HepG2 (cell line): ENCODE data around the gene PSMD6. TPM values are rescaled to one million over a fixed set of nuclear protein-coding genes. Genes with fewer than 3 reads are reported as not detected.

Experiments
- ATAC-seq: fragments of 200-7000 bp; cut with Tn5 transposase; 3 replicates; pipeline ENCODE4 v1.9.1; 2020; ENCODE audit warnings: mild to moderate bottlenecking, moderate library complexity
- BruUV-seq: library from RNA; stranded (reverse); fragments of 400-500 nt; replicated peaks from 2 replicates; lab custom pipeline; 2021; lab: Mats Ljungman, UMichigan
- CTCF ChIA-PET: fragments of 300-600 bp; formaldehyde crosslinking; extraction: SDS; loops from one replicate; lab custom pipeline; 2021; ENCODE audit warnings: low total read pairs, inconsistent platforms, low intra/inter-chr PET ratio; lab: Yijun Ruan, JAX
- POLR2A ChIA-PET: fragments of 350-600 bp; sonication (Branson Sonifier 250); formaldehyde crosslinking; loops from one replicate; lab custom pipeline; 2020; ENCODE audit warnings: antibody characterized with exemption, inconsistent platforms; lab: Yijun Ruan, JAX
- DNase-seq: peaks from one replicate; pipeline ENCODE4 v3.0.0-alpha.2; 2015; ENCODE audit warnings: low spot score
- FAIRE-seq: peaks from 3 replicates; lab custom pipeline; 2011; peaks lifted over from hg19 to GRCh38; lab: Jason Lieb, UNC
- H2AFZ ChIP-seq: one replicate; pipeline ENCODE4 v1.6.1; 2011; ENCODE audit warnings: low read length, inconsistent platforms
- H3K27ac ChIP-seq: fragments of 300-600 bp; 3 replicates; pipeline ENCODE4 v1.8.0; 2011; ENCODE audit warnings: mixed run types, mild to moderate bottlenecking, mixed read lengths, low read length, inconsistent platforms; ENCODE audit not compliant: insufficient read depth; ENCODE audit errors: extremely low read length
- H3K27me3 ChIP-seq, 2 experiments: fragments of 200-600 bp in 1 of 2; 2 replicates in 1 of 2; 3 replicates in 1 of 2; pipeline versions ENCODE4 v1.6.0 to v1.8.0; 2011; ENCODE audit warnings: low read length in 2 of 2, mild to moderate bottlenecking in 2 of 2, moderate library complexity in 2 of 2, inconsistent platforms in 1 of 2; ENCODE audit not compliant: insufficient read depth in 2 of 2, control insufficient read depth in 1 of 2
- H3K36me3 ChIP-seq, 2 experiments: fragments of 200-600 bp in 1 of 2; replicated peaks in 1 of 2; 2 replicates in 1 of 2; 3 replicates in 1 of 2; pipeline versions ENCODE4 v1.5.1 to v1.8.0; 2011; ENCODE audit warnings: low read length in 2 of 2, inconsistent platforms in 1 of 2; ENCODE audit not compliant: insufficient read depth in 2 of 2, control insufficient read depth in 1 of 2
- H3K4me1 ChIP-seq: 2 replicates; pipeline ENCODE4 v1.5.1; 2012; ENCODE audit warnings: low read length, inconsistent platforms; ENCODE audit not compliant: insufficient read depth
- H3K4me2 ChIP-seq: 2 replicates; pipeline ENCODE4 v1.6.0; 2011; ENCODE audit warnings: low read depth, low read length, inconsistent platforms
- H3K4me3 ChIP-seq, 3 experiments: fragments of 200-600 bp in 1 of 3; sonication (generic), shearing (Covaris generic) in 1 of 3; replicated peaks in 1 of 3; 2 replicates each; pipeline ENCODE4 v1.5.1; 2011 to 2016; ENCODE audit warnings: low read length in 3 of 3, inconsistent platforms in 2 of 3, low read depth in 2 of 3, mild to moderate bottlenecking in 2 of 3, control low read depth in 1 of 3, mixed read lengths in 1 of 3; ENCODE audit not compliant: insufficient read depth in 1 of 3
- H3K79me2 ChIP-seq: one replicate; pipeline ENCODE4 v1.6.1; 2011; ENCODE audit warnings: low read length, inconsistent platforms; ENCODE audit not compliant: insufficient read depth
- H3K9ac ChIP-seq: 2 replicates; pipeline ENCODE4 v1.6.0; 2011; ENCODE audit warnings: mild to moderate bottlenecking, low read depth, low read length, inconsistent platforms; ENCODE audit not compliant: insufficient read depth
- H3K9me3 ChIP-seq: 2 replicates; pipeline ENCODE4 v1.5.1; 2012; ENCODE audit warnings: mild to moderate bottlenecking, low read length
- H4K20me1 ChIP-seq: 2 replicates; pipeline ENCODE4 v1.6.0; 2011; ENCODE audit warnings: inconsistent platforms, mild to moderate bottlenecking, low read length, moderate library complexity; ENCODE audit not compliant: insufficient read depth
- EED ChIP-seq: sonication (generic); formaldehyde crosslinking; IDR thresholded peaks from 2 replicates; pipeline ENCODE4 v1.5.0; 2020; ENCODE audit warnings: mild to moderate bottlenecking, missing genetic modification reagents
- GFI1 ChIP-seq: sonication (generic); formaldehyde crosslinking; IDR thresholded peaks from 2 replicates; pipeline ENCODE4 v1.5.0; 2020; ENCODE audit warnings: missing genetic modification reagents, mild to moderate bottlenecking, borderline replicate concordance
- KDM5B ChIP-seq: sonication (generic); formaldehyde crosslinking; IDR thresholded peaks from 2 replicates; pipeline ENCODE4 v1.4.0; 2020; ENCODE audit warnings: missing genetic modification reagents, mild to moderate bottlenecking, borderline replicate concordance
- KDM6A ChIP-seq: IDR thresholded peaks from 2 replicates; pipeline ENCODE4 v1.6.1; 2016; ENCODE audit warnings: low read depth
- KMT2B ChIP-seq: IDR thresholded peaks from 2 replicates; pipeline ENCODE4 v1.6.1; 2016; ENCODE audit warnings: missing genetic modification reagents, missing compliant biosample characterization
- SRF ChIP-seq: IDR thresholded peaks from 2 replicates; pipeline ENCODE4 v1.6.1; 2011; ENCODE audit warnings: mild to moderate bottlenecking, low read depth, low read length, moderate library complexity
- ZNF354B ChIP-seq: sonication (generic); formaldehyde crosslinking; IDR thresholded peaks from 2 replicates; pipeline ENCODE4 v1.8.0; 2022; ENCODE audit warnings: mild to moderate bottlenecking, missing genetic modification reagents
- ZNF713 ChIP-seq: sonication (generic); formaldehyde crosslinking; IDR thresholded peaks from 2 replicates; pipeline ENCODE4 v1.4.0; 2020; ENCODE audit warnings: mild to moderate bottlenecking, missing genetic modification reagents
- WGBS: methylation state at CpG from one replicate; pipeline ENCODE4 v1.1.6; 2017; ENCODE audit warnings: low lambda C conversion rate; 5-methylcytosine and 5-hydroxymethylcytosine counted together
- in situ Hi-C: cut with HindIII; loops from 2 replicates; pipeline ENCODE4 v1.10.0; 2017; ENCODE audit warnings: low pct_unique_long_range_greater_than_20kb; ENCODE audit not compliant: extremely low pct_ligation_motif_present
- intact Hi-C: fragments of 100-400 bp; cut with micrococcal nuclease; formaldehyde crosslinking; loops from one replicate; pipeline ENCODE4 v1.10.0; 2022; ENCODE audit not compliant: unreplicated experiment
- polyA plus RNA-seq, 8 experiments: library from polyadenylated mRNA; depleted of rRNA in 3 of 8; stranded (reverse) in 7 of 8; unstranded in 1 of 8; fragments of >200 nt; fragmentation: Illumina TruSeq in 4 of 8; extraction: Trizol in 4 of 8; gene quantifications; 2 replicates each; pipeline versions ENCODE4 v1.2.1 to v1.2.3, GENCODE V29; 2011 to 2016; ENCODE audit warnings: low read depth in 4 of 8, missing spikeins in 1 of 8, mixed read lengths in 1 of 8; ENCODE audit not compliant: insufficient read depth in 1 of 8
- total RNA-seq, 5 experiments: library from RNA; depleted of rRNA; stranded (reverse); fragments of >200 nt; fragmentation: Illumina TruSeq; extraction: Trizol; gene quantifications; 2 replicates each; pipeline ENCODE4 v1.2.3, GENCODE V29; 2016; ENCODE audit warnings: low read depth in 1 of 5
- TF ChIP-seq, protein P1 (sequence below): sonication (generic); formaldehyde crosslinking; IDR thresholded peaks from 2 replicates; pipeline ENCODE4 v1.9.0; 2021; ENCODE audit warnings: missing genetic modification reagents, borderline replicate concordance
- TF ChIP-seq, protein P2 (sequence below): sonication (generic); formaldehyde crosslinking; IDR thresholded peaks from 2 replicates; pipeline ENCODE4 v1.4.0; 2020; ENCODE audit warnings: low read depth, missing genetic modification reagents
- TF ChIP-seq, protein P3 (sequence below): sonication (generic); formaldehyde crosslinking; IDR thresholded peaks from 2 replicates; pipeline ENCODE4 v1.4.0; 2020; ENCODE audit warnings: mild to moderate bottlenecking, missing genetic modification reagents
- TF ChIP-seq, protein P4 (sequence below): sonication (generic); formaldehyde crosslinking; IDR thresholded peaks from 2 replicates; pipeline ENCODE4 v1.4.0; 2020; ENCODE audit warnings: low read depth, mild to moderate bottlenecking, missing genetic modification reagents
- TF ChIP-seq, protein P5 (sequence below): sonication (generic); formaldehyde crosslinking; IDR thresholded peaks from 2 replicates; pipeline ENCODE4 v1.4.0; 2020; ENCODE audit warnings: missing genetic modification reagents, borderline replicate concordance
- TF ChIP-seq, protein P6 (sequence below): IDR thresholded peaks from 2 replicates; pipeline ENCODE4 v1.6.1; 2016; ENCODE audit warnings: control low read depth

The PSMD6 gene
- total and polyA plus RNA-seq, 2 of the 13 experiments (the other 11 are each of a cell fraction or from before 2014, with no cell fraction given) = 36.8 to 117 TPM

DNA sequence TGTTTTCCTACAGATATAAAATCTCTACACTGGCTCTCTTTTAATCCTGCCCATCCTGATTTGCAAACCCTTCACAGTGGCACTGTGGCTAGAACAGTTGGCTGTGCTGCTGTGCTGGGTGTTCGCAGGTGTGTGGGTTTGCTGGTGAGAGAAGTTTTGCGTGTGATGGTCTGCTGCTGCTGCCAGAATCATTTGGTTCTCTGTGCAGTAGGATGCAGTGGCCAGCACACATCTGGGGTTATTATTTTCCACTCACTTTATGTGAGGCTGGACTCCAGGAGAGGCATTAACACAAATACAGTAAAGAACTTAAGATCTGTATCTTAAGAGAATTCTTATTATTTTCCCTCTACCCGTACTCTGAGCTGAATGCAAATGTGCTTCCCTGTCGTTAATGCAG, 16.0 kb upstream of the PSMD6 start:
- no peak for FAIRE-seq
- no peak for ATAC-seq
- Histone ChIP-seq H3K4me3 (no peak overlapping the region), H3K4me2 (no peak overlapping the region), H3K4me1 (no peaks in the 10 kb centered on the region), H3K27ac (no peak overlapping the region), H3K9ac (no peak overlapping the region), H3K36me3 (no peaks in the 10 kb centered on the region), H4K20me1 (no peaks in the 10 kb centered on the region), H3K9me3 (peaks cover 3% of the 10 kb centered on the region; the same call in 1 of the 2 replicates), H2AFZ (no peak overlapping the region), H3K27me3 (0 out of 5 replicates have a peak, but pooled peaks cover 0 to 5% of the 10 kb centered on the region in 2 experiments), H3K79me2 (no peaks in the 10 kb centered on the region)
- no peak for DNase-seq
- WGBS = 33% methylated on average over 4 of the region's 4 CpGs
- intact Hi-C loops = no loop called here
- BruUV-seq = no TSS peak
- ChIA-PET CTCF (no interaction called here), POLR2A (no interaction called here)
- in situ Hi-C loops = no loop called here
- TF ChIP-seq ZNF713 (CRISPR knock-in tag) (no peak), ZNF354B (no peak), KDM6A (CRISPR knock-in tag) (no peak), KMT2B (CRISPR knock-in tag) (no peak), SRF (no peak), EED (CRISPR knock-in tag) (no peak), GFI1 (CRISPR knock-in tag) (no peak), KDM5B (CRISPR knock-in tag) (no peak)
- TF ChIP-seq, protein P1, sequence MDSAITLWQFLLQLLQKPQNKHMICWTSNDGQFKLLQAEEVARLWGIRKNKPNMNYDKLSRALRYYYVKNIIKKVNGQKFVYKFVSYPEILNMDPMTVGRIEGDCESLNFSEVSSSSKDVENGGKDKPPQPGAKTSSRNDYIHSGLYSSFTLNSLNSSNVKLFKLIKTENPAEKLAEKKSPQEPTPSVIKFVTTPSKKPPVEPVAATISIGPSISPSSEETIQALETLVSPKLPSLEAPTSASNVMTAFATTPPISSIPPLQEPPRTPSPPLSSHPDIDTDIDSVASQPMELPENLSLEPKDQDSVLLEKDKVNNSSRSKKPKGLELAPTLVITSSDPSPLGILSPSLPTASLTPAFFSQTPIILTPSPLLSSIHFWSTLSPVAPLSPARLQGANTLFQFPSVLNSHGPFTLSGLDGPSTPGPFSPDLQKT (CRISPR knock-in tag) = no peak
- TF ChIP-seq, protein P2, sequence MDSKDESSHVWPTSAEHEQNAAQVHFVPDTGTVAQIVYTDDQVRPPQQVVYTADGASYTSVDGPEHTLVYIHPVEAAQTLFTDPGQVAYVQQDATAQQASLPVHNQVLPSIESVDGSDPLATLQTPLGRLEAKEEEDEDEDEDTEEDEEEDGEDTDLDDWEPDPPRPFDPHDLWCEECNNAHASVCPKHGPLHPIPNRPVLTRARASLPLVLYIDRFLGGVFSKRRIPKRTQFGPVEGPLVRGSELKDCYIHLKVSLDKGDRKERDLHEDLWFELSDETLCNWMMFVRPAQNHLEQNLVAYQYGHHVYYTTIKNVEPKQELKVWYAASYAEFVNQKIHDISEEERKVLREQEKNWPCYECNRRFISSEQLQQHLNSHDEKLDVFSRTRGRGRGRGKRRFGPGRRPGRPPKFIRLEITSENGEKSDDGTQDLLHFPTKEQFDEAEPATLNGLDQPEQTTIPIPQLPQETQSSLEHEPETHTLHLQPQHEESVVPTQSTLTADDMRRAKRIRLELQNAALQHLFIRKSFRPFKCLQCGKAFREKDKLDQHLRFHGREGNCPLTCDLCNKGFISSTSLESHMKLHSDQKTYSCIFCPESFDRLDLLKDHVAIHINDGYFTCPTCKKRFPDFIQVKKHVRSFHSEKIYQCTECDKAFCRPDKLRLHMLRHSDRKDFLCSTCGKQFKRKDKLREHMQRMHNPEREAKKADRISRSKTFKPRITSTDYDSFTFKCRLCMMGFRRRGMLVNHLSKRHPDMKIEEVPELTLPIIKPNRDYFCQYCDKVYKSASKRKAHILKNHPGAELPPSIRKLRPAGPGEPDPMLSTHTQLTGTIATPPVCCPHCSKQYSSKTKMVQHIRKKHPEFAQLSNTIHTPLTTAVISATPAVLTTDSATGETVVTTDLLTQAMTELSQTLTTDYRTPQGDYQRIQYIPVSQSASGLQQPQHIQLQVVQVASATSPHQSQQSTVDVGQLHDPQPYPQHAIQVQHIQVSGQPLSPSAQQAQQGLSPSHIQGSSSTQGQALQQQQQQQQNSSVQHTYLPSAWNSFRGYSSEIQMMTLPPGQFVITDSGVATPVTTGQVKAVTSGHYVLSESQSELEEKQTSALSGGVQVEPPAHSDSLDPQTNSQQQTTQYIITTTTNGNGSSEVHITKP = no peak
- TF ChIP-seq, protein P3, sequence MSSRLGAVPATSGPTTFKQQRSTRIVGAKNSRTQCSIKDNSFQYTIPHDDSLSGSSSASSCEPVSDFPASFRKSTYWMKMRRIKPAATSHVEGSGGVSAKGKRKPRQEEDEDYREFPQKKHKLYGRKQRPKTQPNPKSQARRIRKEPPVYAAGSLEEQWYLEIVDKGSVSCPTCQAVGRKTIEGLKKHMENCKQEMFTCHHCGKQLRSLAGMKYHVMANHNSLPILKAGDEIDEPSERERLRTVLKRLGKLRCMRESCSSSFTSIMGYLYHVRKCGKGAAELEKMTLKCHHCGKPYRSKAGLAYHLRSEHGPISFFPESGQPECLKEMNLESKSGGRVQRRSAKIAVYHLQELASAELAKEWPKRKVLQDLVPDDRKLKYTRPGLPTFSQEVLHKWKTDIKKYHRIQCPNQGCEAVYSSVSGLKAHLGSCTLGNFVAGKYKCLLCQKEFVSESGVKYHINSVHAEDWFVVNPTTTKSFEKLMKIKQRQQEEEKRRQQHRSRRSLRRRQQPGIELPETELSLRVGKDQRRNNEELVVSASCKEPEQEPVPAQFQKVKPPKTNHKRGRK = no peak
- TF ChIP-seq, protein P4, sequence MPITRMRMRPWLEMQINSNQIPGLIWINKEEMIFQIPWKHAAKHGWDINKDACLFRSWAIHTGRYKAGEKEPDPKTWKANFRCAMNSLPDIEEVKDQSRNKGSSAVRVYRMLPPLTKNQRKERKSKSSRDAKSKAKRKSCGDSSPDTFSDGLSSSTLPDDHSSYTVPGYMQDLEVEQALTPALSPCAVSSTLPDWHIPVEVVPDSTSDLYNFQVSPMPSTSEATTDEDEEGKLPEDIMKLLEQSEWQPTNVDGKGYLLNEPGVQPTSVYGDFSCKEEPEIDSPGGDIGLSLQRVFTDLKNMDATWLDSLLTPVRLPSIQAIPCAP (CRISPR knock-in tag) = no peak
- TF ChIP-seq, protein P5, sequence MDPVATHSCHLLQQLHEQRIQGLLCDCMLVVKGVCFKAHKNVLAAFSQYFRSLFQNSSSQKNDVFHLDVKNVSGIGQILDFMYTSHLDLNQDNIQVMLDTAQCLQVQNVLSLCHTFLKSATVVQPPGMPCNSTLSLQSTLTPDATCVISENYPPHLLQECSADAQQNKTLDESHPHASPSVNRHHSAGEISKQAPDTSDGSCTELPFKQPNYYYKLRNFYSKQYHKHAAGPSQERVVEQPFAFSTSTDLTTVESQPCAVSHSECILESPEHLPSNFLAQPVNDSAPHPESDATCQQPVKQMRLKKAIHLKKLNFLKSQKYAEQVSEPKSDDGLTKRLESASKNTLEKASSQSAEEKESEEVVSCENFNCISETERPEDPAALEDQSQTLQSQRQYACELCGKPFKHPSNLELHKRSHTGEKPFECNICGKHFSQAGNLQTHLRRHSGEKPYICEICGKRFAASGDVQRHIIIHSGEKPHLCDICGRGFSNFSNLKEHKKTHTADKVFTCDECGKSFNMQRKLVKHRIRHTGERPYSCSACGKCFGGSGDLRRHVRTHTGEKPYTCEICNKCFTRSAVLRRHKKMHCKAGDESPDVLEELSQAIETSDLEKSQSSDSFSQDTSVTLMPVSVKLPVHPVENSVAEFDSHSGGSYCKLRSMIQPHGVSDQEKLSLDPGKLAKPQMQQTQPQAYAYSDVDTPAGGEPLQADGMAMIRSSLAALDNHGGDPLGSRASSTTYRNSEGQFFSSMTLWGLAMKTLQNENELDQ (CRISPR knock-in tag) = no peak
- TF ChIP-seq, protein P6, sequence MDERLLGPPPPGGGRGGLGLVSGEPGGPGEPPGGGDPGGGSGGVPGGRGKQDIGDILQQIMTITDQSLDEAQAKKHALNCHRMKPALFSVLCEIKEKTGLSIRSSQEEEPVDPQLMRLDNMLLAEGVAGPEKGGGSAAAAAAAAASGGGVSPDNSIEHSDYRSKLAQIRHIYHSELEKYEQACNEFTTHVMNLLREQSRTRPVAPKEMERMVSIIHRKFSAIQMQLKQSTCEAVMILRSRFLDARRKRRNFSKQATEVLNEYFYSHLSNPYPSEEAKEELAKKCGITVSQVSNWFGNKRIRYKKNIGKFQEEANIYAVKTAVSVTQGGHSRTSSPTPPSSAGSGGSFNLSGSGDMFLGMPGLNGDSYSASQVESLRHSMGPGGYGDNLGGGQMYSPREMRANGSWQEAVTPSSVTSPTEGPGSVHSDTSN (CRISPR knock-in tag) = no peak
